Breast epithelium (tissue), 3 donors: ENCODE measurements around the gene UCK1.

Experiments used
- CTCF ChIP-seq, 3 donors: fragments of 450-650 bp; IDR thresholded peaks; one replicate each; pipeline ENCODE4 v1.5.1; 2016 to 2017; ENCODE audit warnings: antibody characterized with exemption in 3 of 3, mild to moderate bottlenecking in 3 of 3, moderate library complexity in 3 of 3
- POLR2A ChIP-seq: fragments of 450-650 bp; IDR thresholded peaks from one replicate; pipeline ENCODE4 v1.6.1; 2016; ENCODE audit warnings: antibody characterized with exemption, mild to moderate bottlenecking, moderate library complexity
- POLR2AphosphoS5 ChIP-seq, 3 donors: sonication (generic); formaldehyde crosslinking; IDR thresholded peaks; one replicate each; pipeline ENCODE4 v1.6.1; 2017; ENCODE audit warnings: antibody characterized with exemption in 3 of 3

GRCh38 chr9:131565369-131565768, 34.3 kb upstream of the UCK1 start:
- no peak for TF ChIP-seq POLR2A
- TF ChIP-seq CTCF (IDR thresholded peaks at IDR 0.05): no peak
- TF ChIP-seq POLR2AphosphoS5 (IDR thresholded peaks at IDR 0.05): no peak
